T-cell (primary cell): ENCODE data around the gene MYO1D. TPM values are rescaled to one million over a fixed set of nuclear protein-coding genes. Genes with fewer than 3 reads are reported as not detected.

Experiments
- ATAC-seq, 4 experiments: fragments of 200-7000 bp in 3 of 4; fragments of 150-1000 bp in 1 of 4; cut with Tn5 transposase; replicated peaks in 1 of 4; 1 replicate in 3 of 4; 2 replicates in 1 of 4; pipeline ENCODE4 v1.10.0; 2021; ENCODE audit warnings: moderate library complexity in 3 of 4, mild to moderate bottlenecking in 2 of 4, moderate number of reproducible peaks in 1 of 4
- CTCF ChIA-PET, 2 donors: fragments of 300-600 bp; sonication (Branson Sonifier 250); formaldehyde crosslinking; loops; one replicate each; lab custom pipeline; 2022; ENCODE audit warnings: antibody characterized with exemption in 2 of 2; lab: Charles Lee
- POLR2A ChIA-PET, 2 donors: fragments of 300-600 bp; sonication (Branson Sonifier 250); formaldehyde crosslinking; loops; one replicate each; lab custom pipeline; 2022; ENCODE audit warnings: antibody characterized with exemption in 2 of 2; lab: Charles Lee
- DNase-seq, 35 experiments: peaks; one replicate each; pipeline versions ENCODE4 v3.0.0 to v3.0.0-alpha.2; 2013 to 2023
- H3K27ac ChIP-seq: one replicate; pipeline ENCODE4 v1.5.1; 2013; ENCODE audit warnings: low read length
- H3K27me3 ChIP-seq, 2 experiments: replicated peaks in 1 of 2; 1 replicate in 1 of 2; 2 replicates in 1 of 2; pipeline versions ENCODE4 v1.6.1 to v1.7.0; 2013; ENCODE audit warnings: low read length in 1 of 2, mixed read lengths in 1 of 2; ENCODE audit not compliant: control insufficient read depth in 2 of 2, insufficient read depth in 2 of 2; ENCODE audit errors: extremely low read depth in 1 of 2
- H3K36me3 ChIP-seq, 2 donors: 1 replicate in 1 of 2; 2 replicates in 1 of 2; pipeline versions ENCODE4 v1.6.1 to v1.7.0; 2013; ENCODE audit warnings: low read length in 1 of 2; ENCODE audit not compliant: control insufficient read depth in 2 of 2, insufficient read depth in 1 of 2; ENCODE audit errors: extremely low read depth in 1 of 2
- H3K4me1 ChIP-seq, 2 experiments: 1 replicate in 1 of 2; 2 replicates in 1 of 2; pipeline versions ENCODE4 v1.6.1 to v1.7.0; 2013; ENCODE audit warnings: low read length in 2 of 2, mixed read lengths in 1 of 2; ENCODE audit not compliant: insufficient read depth in 2 of 2, control insufficient read depth in 1 of 2; ENCODE audit errors: extremely low read depth in 1 of 2
- H3K4me3 ChIP-seq, 2 donors: 1 replicate in 1 of 2; 2 replicates in 1 of 2; pipeline versions ENCODE4 v1.5.1 to v1.7.0; 2013; ENCODE audit warnings: mild to moderate bottlenecking in 2 of 2, low read length in 1 of 2, moderate library complexity in 1 of 2; ENCODE audit not compliant: control insufficient read depth in 1 of 2; ENCODE audit errors: extremely low read depth in 1 of 2
- H3K9me3 ChIP-seq: 2 replicates; pipeline ENCODE4 v1.7.0; 2013
- H3K27ac Mint-ChIP-seq, 2 donors: one replicate each; pipeline ENCODE4 v1.8.0; 2020 to 2021; ENCODE audit warnings: mild to moderate bottlenecking in 2 of 2, mixed read lengths in 2 of 2
- H3K27me3 Mint-ChIP-seq, 2 donors: one replicate each; pipeline ENCODE4 v1.8.0; 2021 to 2022; ENCODE audit warnings: mixed read lengths in 2 of 2
- H3K36me3 Mint-ChIP-seq: one replicate; pipeline ENCODE4 v1.8.0; 2021; ENCODE audit warnings: mixed read lengths
- H3K4me1 Mint-ChIP-seq, 3 donors: one replicate each; pipeline ENCODE4 v1.8.0; 2020 to 2022; ENCODE audit warnings: mixed read lengths in 3 of 3, mild to moderate bottlenecking in 1 of 3
- H3K4me3 Mint-ChIP-seq, 3 donors: one replicate each; pipeline ENCODE4 v1.8.0; 2020 to 2022; ENCODE audit warnings: mild to moderate bottlenecking in 3 of 3, mixed read lengths in 3 of 3, moderate library complexity in 3 of 3
- H3K9me3 Mint-ChIP-seq, 3 donors: one replicate each; pipeline ENCODE4 v1.8.0; 2020 to 2022; ENCODE audit warnings: mixed read lengths in 3 of 3
- WGBS: methylation state at CpG from one replicate; pipeline ENCODE4 v1.1.5; 2013; ENCODE audit warnings: missing lambda C conversion rate; ENCODE audit not compliant: insufficient coverage; 5-methylcytosine and 5-hydroxymethylcytosine counted together
- total RNA-seq, 35 experiments: library from RNA in 6 of 35; stranded (reverse) in 6 of 35; fragments of 120-200 nt in 1 of 35; gene quantifications; one replicate each; pipeline versions ENCODE4 v1.2.1 to v1.2.4 and lab custom pipeline; 2013 to 2026

Gene MYO1D
- total RNA-seq, 5 donors from 2014 or later (not counting 1 experiment from before 2014, with no cell fraction given): 8.3 to 11.1 (median 9.5) TPM

DNA sequence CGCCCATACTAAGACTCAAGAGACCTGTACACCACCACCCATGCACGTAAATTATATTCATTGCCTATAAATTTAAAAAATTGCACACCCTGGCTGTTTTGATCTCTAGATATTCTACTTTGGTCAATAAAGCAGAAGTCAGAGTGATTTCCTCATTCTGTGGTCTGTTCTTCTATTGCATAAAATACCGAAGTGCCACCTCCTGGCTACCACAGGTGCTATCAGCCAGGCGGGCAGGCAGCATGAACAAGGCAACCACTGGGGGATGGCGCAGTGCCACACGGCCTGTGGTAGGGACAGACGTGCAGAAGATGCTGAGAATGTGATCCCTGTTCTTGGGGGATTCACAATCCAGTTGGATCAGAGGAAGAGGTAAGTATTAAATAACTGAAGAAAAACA is 267.8 kb downstream of the MYO1D start:
- Histone ChIP-seq H3K4me1 (no peaks in the 10 kb centered on the region), H3K4me3 (no peak overlapping the region), H3K36me3 (no peaks in the 10 kb centered on the region), H3K9me3 (no peaks in the 10 kb centered on the region), H3K27ac (no peak overlapping the region), H3K27me3 (no peaks in the 10 kb centered on the region)
- no peak overlapping the region for H3K4me3 Mint-ChIP-seq
- peaks cover 0 to 2% of the 10 kb centered on the region in 2 donors for H3K27me3 Mint-ChIP-seq
- H3K4me1 Mint-ChIP-seq: peaks cover 6 to 9% (median 6%) of the 10 kb centered on the region in 3 donors
- peaks cover 6% of the 10 kb centered on the region for H3K36me3 Mint-ChIP-seq
- peak; percentile 100 for ATAC-seq
- peak; percentile 54 to 83 (median 73) for DNase-seq
- no peak overlapping the region for H3K27ac Mint-ChIP-seq
- ChIA-PET CTCF (interaction anchor here (1.4 to 2.5 kb wide), 4 partner anchors 125 to 165 kb away, joined by 7 to 16 read pairs (median 9); partner anchors contain the start of gene PSMD11 (in 1 of the 2)), POLR2A (interaction anchor here in 1 of 2 donors (0.6 kb wide), 1 partner anchor 148 kb away, joined by 3 read pairs; no protein-coding TSS in a partner anchor)
- 0% methylated on average over 2 of the region's 7 CpGs for WGBS
- H3K9me3 Mint-ChIP-seq: no peaks in the 10 kb centered on the region

DNA sequence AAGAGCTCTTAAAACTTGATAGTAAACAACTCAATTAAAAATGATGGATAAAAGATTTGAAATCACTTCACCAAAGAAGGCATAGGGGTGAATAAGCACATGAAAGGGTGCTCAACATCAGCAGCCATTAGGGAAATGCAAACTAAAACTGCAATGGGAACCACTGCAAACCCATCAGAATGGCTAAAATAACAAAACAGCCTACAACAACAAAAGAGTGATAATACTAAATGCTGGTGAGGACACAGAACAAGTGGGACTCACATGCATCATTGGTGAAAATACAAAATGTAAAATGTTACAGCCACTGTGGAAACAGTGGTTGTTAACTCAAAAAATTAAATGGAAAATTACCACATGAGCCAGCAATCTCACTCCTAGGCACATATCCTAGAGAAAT is 268.7 kb downstream of the MYO1D start:
- Histone ChIP-seq H3K4me1 (no peaks in the 10 kb centered on the region), H3K9me3 (no peaks in the 10 kb centered on the region), H3K27ac (no peak overlapping the region), H3K4me3 (no peak overlapping the region), H3K36me3 (no peaks in the 10 kb centered on the region), H3K27me3 (no peaks in the 10 kb centered on the region)
- H3K4me3 Mint-ChIP-seq: no peak overlapping the region
- H3K27me3 Mint-ChIP-seq: peaks cover 0 to 2% of the 10 kb centered on the region in 2 donors
- no peak overlapping the region for H3K27ac Mint-ChIP-seq
- no peak for ATAC-seq
- CTCF ChIA-PET: interaction anchor here (0.6 to 2.5 kb wide), 6 partner anchors 84 to 164 kb away, joined by 3 to 16 read pairs (median 8); partner anchors contain the start of gene PSMD11 (in 1 of the 2)
- POLR2A ChIA-PET: interaction anchor here (0.6 to 0.8 kb wide), 2 partner anchors 147 to 164 kb away, joined by 3 read pairs; partner anchors contain the start of gene PSMD11 (in 1 of the 2)
- peaks cover 6% of the 10 kb centered on the region for H3K36me3 Mint-ChIP-seq
- no peaks in the 10 kb centered on the region for H3K9me3 Mint-ChIP-seq
- H3K4me1 Mint-ChIP-seq: peaks cover 6 to 9% (median 6%) of the 10 kb centered on the region in 3 donors
- DNase-seq: no peak

DNA sequence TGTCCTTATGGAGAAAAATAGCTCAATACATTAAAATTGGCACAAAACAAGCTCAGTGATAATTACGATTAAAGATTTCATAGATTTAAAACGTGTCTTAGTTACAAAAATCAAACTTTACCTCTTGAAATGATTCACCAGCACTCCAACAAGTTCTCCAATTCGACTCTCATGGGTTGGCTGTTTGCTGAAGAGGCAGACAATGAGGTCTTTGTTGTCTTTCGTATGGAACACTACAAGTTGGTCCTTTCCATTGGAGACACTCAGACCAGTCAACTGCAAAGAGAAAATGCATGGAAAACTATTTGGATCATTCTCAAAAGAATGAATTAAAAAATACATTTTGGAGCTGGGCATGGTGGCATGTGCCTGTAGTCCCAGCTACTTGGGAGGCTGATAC is 272.0 kb downstream of the MYO1D start:
- no peaks in the 10 kb centered on the region for H3K4me1 ChIP-seq
- no peaks in the 10 kb centered on the region for H3K9me3 ChIP-seq
- no peak for ATAC-seq
- no peak overlapping the region for H3K4me3 ChIP-seq
- no peaks in the 10 kb centered on the region for H3K27me3 ChIP-seq
- H3K36me3 Mint-ChIP-seq: peaks cover 6% of the 10 kb centered on the region
- H3K4me3 Mint-ChIP-seq: no peak overlapping the region
- H3K9me3 Mint-ChIP-seq: no peaks in the 10 kb centered on the region
- H3K27ac ChIP-seq: no peak overlapping the region
- H3K4me1 Mint-ChIP-seq: peaks cover 6 to 9% (median 6%) of the 10 kb centered on the region in 3 donors
- POLR2A ChIA-PET: no interaction called here
- WGBS: no CpG with 5 or more reads among the region's 4 CpGs
- H3K27me3 Mint-ChIP-seq: peaks cover 0 to 2% of the 10 kb centered on the region in 2 donors
- CTCF ChIA-PET: no interaction called here
- no peak for DNase-seq
- H3K36me3 ChIP-seq: no peaks in the 10 kb centered on the region
- H3K27ac Mint-ChIP-seq: no peak overlapping the region

DNA sequence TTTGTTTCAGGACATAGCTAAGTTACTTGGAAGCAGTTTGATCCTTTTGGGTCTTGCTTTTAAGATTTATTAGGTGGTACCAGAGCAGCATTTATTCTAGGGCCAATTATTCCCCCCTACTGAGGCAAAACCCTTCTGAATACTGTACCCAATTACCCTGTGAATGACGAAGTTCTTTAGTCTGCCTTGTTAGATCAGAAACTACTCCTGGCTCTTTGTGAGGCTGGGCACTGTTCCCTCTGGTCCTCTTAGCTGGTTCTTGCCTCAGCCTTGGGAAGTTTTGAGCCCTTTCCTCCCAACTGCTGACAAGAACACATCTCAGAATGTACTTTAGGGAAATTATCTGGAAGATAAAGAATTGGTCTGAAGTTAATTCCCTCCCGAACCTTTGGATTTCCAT is 274.5 kb downstream of the MYO1D start:
- no peaks in the 10 kb centered on the region for H3K36me3 ChIP-seq
- no peak overlapping the region for H3K27ac ChIP-seq
- no peaks in the 10 kb centered on the region for H3K9me3 Mint-ChIP-seq
- WGBS: 88% methylated on average over 1 of the region's 2 CpGs
- no peaks in the 10 kb centered on the region for H3K27me3 ChIP-seq
- no peak overlapping the region for H3K27ac Mint-ChIP-seq
- no peaks in the 10 kb centered on the region for H3K4me1 Mint-ChIP-seq
- no peaks in the 10 kb centered on the region for H3K4me1 ChIP-seq
- H3K27me3 Mint-ChIP-seq: peaks cover 0 to 2% of the 10 kb centered on the region in 2 donors
- ATAC-seq: no peak
- H3K9me3 ChIP-seq: no peaks in the 10 kb centered on the region
- H3K4me3 Mint-ChIP-seq: no peak overlapping the region
- no peak overlapping the region for H3K4me3 ChIP-seq
- H3K36me3 Mint-ChIP-seq: peaks cover 6% of the 10 kb centered on the region
- CTCF ChIA-PET: no interaction called here
- DNase-seq: no peak
- POLR2A ChIA-PET: no interaction called here

DNA sequence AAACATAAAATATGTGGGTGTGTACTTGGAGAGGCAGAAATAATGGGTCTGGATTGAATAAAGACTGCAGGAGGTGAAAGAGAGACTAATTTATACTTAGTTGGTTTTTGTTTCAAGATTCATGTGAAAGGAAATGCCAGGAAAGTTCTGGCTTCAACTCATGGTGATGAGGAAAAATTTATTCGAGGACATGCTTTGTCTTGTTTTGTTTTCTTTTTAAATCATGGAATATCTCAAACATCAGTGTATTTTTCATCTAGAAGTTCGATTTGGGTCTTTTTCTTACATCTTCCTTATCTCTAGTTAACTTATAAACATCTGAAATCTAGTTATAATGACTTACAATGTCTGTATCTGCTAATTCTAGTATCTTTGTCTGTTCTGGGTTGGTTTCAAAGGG is 275.1 kb downstream of the MYO1D start:
- no peaks in the 10 kb centered on the region for H3K27me3 ChIP-seq
- peaks cover 0 to 2% of the 10 kb centered on the region in 2 donors for H3K27me3 Mint-ChIP-seq
- no peak for DNase-seq
- no CpG with 5 or more reads among the region's 2 CpGs for WGBS
- ChIA-PET POLR2A (no interaction called here), CTCF (interaction anchor here in 1 of 2 donors (0.7 kb wide), 1 partner anchor 671 kb away, joined by 3 read pairs; no protein-coding TSS in a partner anchor)
- ATAC-seq: no peak
- no peaks in the 10 kb centered on the region for H3K36me3 ChIP-seq
- no peak overlapping the region for H3K4me3 ChIP-seq
- H3K27ac ChIP-seq: no peak overlapping the region
- no peak overlapping the region for H3K4me3 Mint-ChIP-seq
- H3K9me3 ChIP-seq: no peaks in the 10 kb centered on the region
- peaks cover 6% of the 10 kb centered on the region for H3K36me3 Mint-ChIP-seq
- no peaks in the 10 kb centered on the region for H3K4me1 Mint-ChIP-seq
- no peaks in the 10 kb centered on the region for H3K4me1 ChIP-seq
- H3K9me3 Mint-ChIP-seq: no peaks in the 10 kb centered on the region
- H3K27ac Mint-ChIP-seq: no peak overlapping the region

DNA sequence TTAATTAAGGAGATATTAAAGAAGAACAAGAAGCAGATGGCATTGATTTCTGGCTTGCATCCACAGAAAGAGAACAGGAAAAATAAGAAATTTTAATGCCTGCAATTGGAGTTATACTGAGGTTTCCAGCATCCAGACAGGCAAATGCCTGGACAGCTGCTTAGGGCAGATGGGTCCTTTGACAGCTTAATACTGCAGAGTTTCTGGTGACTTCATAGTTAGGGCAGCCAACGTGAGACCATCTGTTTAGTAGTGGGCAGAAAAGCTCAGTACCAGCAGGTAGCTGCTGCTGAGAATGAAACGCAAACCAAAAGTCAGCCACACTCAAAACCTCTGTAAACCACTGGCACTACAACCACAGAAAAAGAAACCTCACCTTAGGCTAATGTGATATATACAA is 280.3 kb downstream of the MYO1D start:
- no peak overlapping the region for H3K27ac ChIP-seq
- Mint-ChIP-seq H3K27ac (no peak overlapping the region), H3K9me3 (no peaks in the 10 kb centered on the region), H3K4me3 (no peak overlapping the region), H3K4me1 (no peaks in the 10 kb centered on the region), H3K27me3 (no peaks in the 10 kb centered on the region), H3K36me3 (no peaks in the 10 kb centered on the region)
- ChIA-PET CTCF (interaction anchor here in 1 of 2 donors (0.6 kb wide), 1 partner anchor 67 kb away, joined by 3 read pairs; no protein-coding TSS in a partner anchor), POLR2A (no interaction called here)
- no peaks in the 10 kb centered on the region for H3K36me3 ChIP-seq
- DNase-seq: no peak
- no peaks in the 10 kb centered on the region for H3K27me3 ChIP-seq
- H3K9me3 ChIP-seq: no peaks in the 10 kb centered on the region
- H3K4me1 ChIP-seq: no peaks in the 10 kb centered on the region
- ATAC-seq: no peak
- no peak overlapping the region for H3K4me3 ChIP-seq
- no CpG with 5 or more reads among the region's 2 CpGs for WGBS
